ENCODE data around the gene HTRA1. TPM values are rescaled to one million over a fixed set of nuclear protein-coding genes. Genes with fewer than 3 reads are reported as not detected.

HTRA1 gene
- total RNA-seq, 4 donors from 2014 or later: 37.1 to 99.4 (median 68.2) TPM

DNA sequence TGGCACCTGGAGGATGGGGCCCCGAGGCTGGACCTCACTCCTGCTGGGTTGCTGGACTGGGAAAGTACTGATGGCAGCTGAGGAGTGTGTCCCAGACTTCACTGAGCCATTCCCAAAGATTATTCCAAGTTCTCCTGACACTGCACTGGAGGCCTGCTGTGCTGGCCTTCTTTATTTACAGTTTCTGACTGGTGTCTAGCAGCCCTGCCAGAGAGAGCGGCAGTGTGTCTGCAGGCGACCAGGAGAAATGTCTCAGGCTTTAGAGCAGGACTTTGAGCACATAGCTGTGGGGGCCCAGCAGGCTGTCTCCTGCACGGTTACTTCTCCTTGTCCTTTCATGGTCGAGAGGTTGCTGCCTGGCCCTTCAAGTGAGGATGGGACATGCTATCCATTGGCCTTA is 16.1 kb downstream of the HTRA1 start:
- TF ChIP-seq CTCF (IDR thresholded peaks at IDR 0.05) (no peak), POLR2A (IDR thresholded peaks at IDR 0.05) (no peak)
- intact Hi-C loops (cut with DNase I): no loop called here
- peaks cover 3 to 18% of the 10 kb centered on the region in 2 donors for H3K4me1 ChIP-seq
- no peak overlapping the region for H3K4me3 ChIP-seq (replicated peaks in 1 of 3)
- H3K36me3 ChIP-seq: no peaks in the 10 kb centered on the region
- WGBS, 2 donors: 92 to 100% methylated on average over 5 of the region's 5 CpGs
- H3K9me3 ChIP-seq: no peaks in the 10 kb centered on the region
- no peak overlapping the region for H3K27ac ChIP-seq
- H3K27me3 ChIP-seq: no peaks in the 10 kb centered on the region
- no peak for DNase-seq

- Histone ChIP-seq H3K4me1 (peaks cover 3 to 15% of the 10 kb centered on the region in 2 donors), H3K36me3 (no peaks in the 10 kb centered on the region), H3K4me3 (replicated peaks in 1 of 3) (no peak overlapping the region), H3K27me3 (no peaks in the 10 kb centered on the region), H3K9me3 (no peaks in the 10 kb centered on the region), H3K27ac (no peak overlapping the region)
- TF ChIP-seq CTCF (IDR thresholded peaks at IDR 0.05) (no peak), POLR2A (IDR thresholded peaks at IDR 0.05) (no peak)
- no peak for DNase-seq
- intact Hi-C loops (cut with DNase I): no loop called here
- WGBS, 2 donors: 79 to 94% methylated on average over 7 of the region's 7 CpGs
These were observed 17.6 kb downstream of the HTRA1 start for GRCh38 chr10:122478971-122479370.

- DNase-seq: no peak
- H3K4me3 ChIP-seq (replicated peaks in 1 of 3): no peak overlapping the region
- TF ChIP-seq CTCF (IDR thresholded peaks at IDR 0.05) (no peak), POLR2A (IDR thresholded peaks at IDR 0.05) (no peak)
- H3K27ac ChIP-seq: no peak overlapping the region
- WGBS, 2 donors: 92 to 94% methylated on average over 10 of the region's 10 CpGs
- no peaks in the 10 kb centered on the region for H3K9me3 ChIP-seq
- H3K36me3 ChIP-seq: no peaks in the 10 kb centered on the region
- H3K27me3 ChIP-seq: no peaks in the 10 kb centered on the region
- peaks cover 0 to 9% of the 10 kb centered on the region in 2 donors for H3K4me1 ChIP-seq
- intact Hi-C loops (cut with DNase I): no loop called here
These were observed 18.9 kb downstream of the HTRA1 start for GRCh38 chr10:122480146-122480833.

- DNase-seq: no peak
These were observed 20.1 kb downstream of the HTRA1 start for GRCh38 chr10:122481296-122482056.

More at GRCh38 chr10:122481296-122482056, 20.1 kb downstream of the HTRA1 start:
- no peaks in the 10 kb centered on the region for H3K36me3 ChIP-seq
- no peaks in the 10 kb centered on the region for H3K27me3 ChIP-seq
- H3K27ac ChIP-seq: no peak overlapping the region
- H3K4me3 ChIP-seq (replicated peaks in 1 of 3): no peak overlapping the region
- intact Hi-C loops (cut with DNase I): no loop called here
- H3K4me1 ChIP-seq: peaks cover 0 to 5% of the 10 kb centered on the region in 2 donors
- TF ChIP-seq POLR2A (IDR thresholded peaks at IDR 0.05) (no peak), CTCF (IDR thresholded peaks at IDR 0.05) (no peak)
- H3K9me3 ChIP-seq: no peaks in the 10 kb centered on the region
- WGBS, 2 donors: 92 to 97% methylated on average over 6 of the region's 6 CpGs

Measured in thyroid gland (tissue), 4 donors.